NOMO-1 treated with dmso at 0.1 percent for 144 hours (cell line): Measurements from ENCODE around the gene SEC22C.
"Not testable (repeated sequence)": the region's sequence is repeated elsewhere in the genome, so short reads cannot be mapped to it uniquely, and the experiment has no call there.

Source experiments
- DNase-seq: peaks from one replicate; lab custom pipeline; 2025; ENCODE audit not compliant: unreplicated experiment; lab: John Stamatoyannopoulos, UW

SEC22C gene, protein sequence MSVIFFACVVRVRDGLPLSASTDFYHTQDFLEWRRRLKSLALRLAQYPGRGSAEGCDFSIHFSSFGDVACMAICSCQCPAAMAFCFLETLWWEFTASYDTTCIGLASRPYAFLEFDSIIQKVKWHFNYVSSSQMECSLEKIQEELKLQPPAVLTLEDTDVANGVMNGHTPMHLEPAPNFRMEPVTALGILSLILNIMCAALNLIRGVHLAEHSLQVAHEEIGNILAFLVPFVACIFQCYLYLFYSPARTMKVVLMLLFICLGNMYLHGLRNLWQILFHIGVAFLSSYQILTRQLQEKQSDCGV

DNA sequence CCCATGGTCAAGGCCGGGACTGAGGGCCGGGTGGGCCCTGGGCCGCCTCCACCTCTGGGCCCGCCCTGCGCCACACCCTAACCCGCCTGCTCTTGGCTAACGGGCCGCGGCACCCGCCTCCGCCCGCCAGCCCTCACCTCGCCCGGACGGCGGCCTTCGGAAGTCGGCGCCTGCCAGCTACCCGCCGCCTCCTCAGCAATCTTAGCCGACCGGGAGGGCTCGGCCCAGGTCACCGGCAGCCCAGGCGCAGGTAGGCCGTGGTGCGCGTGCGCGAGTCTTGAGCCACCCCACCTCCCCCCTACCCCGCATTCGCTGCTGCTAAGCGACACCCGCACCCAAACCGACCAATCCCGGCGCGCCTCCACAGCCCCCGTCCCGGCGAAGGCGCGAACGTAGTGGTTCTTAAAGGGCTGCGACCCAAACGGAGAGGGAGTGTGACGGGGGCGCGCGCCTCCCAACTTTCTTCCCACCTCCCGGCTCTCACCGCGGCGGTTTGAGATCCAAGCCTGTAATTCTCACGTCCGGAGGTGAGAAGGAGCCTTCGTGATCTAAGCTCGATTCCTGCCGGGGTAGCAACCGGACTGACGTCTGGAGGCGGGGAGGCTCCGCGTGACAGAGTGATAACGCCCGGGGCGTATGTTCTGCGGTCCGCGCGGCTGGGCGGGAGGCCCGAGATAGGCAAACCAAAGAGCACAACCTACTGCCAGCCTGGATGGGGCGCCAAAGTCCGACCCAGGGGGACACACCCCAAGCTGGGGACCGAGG lies at the start of gene SEC22C:
SEC22C (minus strand) TSS at position 259 of the 765 bp plus-strand sequence. CDS start 12,921 bp downstream, outside the sequence.
- peak; percentile 82 for DNase-seq

DNA sequence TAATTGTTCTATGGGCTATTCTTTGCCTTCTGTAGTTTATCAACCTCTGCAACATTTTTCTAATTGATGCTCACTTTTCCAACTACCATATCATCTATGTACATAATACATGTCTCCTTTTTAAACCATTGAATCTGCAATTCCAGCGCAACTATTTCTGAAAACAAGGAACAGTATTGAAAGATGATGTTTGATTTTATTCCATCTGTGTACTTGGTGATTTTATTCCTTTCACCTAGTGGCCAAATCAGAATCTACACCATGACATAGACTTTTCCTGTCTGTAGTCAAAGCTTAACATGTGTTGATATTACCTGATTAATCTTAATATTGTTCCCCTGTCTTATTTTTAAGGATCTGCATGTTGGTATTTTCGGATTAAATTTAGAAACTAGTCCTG lies 31.7 kb upstream of the SEC22C start:
- no peak for DNase-seq

DNA sequence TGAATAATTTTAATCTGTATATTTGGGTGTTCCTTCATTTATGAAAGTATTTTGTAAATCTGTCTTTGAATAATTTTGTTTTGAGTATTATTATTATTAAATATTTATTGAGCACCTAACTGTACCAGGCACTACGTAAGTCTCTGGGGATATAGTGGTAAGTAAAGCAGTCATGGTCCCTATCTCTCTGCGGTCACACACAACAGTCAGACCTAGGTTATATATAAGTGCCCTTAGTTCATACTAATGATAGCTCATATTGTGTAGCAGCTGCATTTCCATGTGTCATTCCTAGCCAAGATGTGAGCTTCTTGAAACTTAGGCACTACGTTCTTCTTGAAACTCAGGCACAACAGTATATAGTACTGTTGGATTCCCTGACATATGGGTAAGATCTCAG lies 31.2 kb upstream of the SEC22C start:
- DNase-seq: no peak

DNA sequence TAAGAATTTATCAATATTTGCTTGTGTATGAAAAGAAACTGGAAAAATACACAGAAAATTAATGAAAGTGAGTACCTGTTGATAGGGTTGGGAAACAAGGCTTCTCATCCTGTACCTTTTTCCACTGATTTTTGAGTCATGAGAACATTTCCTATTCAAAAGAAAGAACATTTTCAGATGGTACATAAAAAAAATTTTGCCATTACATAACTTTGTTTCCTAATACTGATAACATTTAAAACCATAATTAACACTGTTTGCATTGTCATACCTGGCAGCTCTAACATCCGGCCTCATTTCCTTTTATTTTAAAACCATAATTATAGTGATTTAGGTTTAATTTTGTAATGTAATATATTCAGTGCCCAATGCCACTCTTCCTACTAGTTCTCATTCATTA lies 30.4 kb upstream of the SEC22C start:
- DNase-seq: no peak

DNA sequence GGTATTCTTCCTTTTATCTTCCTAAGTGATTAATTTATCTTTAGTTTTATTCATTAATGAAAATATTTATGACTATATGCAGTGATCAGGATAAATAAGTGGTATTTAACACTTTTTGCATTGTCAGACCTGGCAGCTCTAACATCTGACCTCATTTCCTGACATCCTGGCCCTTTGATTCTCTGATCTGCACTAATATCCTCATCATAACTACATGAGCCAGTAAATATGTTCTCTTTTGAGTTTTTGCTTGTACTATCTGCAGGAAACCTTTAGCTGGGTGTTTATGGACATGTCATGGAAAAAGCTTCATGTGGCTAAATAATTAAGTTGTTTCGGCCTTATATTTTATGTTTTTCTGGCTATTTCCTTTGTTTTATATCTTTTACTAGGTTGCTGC lies 29.2 kb upstream of the SEC22C start:
- DNase-seq: no peak

DNA sequence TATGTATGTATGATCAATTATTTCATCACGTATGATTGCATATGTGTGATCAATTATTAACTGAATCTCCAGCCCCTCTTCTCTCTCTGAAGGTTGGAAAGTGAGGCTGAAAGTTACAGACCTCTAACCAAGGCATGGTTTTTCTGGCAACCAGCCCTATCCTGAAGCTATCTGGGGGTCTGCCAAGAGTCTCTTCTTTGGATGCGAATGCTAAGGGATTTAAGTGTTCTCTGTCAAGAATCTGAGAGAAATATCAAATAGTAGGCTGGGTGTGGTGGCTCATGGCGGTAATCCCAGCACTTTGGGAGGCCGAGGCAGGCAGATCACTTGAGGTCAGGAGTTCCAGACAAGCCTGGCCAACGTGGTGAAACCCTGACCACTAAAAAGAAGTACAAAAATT lies 26.8 kb upstream of the SEC22C start:
- no peak for DNase-seq

DNA sequence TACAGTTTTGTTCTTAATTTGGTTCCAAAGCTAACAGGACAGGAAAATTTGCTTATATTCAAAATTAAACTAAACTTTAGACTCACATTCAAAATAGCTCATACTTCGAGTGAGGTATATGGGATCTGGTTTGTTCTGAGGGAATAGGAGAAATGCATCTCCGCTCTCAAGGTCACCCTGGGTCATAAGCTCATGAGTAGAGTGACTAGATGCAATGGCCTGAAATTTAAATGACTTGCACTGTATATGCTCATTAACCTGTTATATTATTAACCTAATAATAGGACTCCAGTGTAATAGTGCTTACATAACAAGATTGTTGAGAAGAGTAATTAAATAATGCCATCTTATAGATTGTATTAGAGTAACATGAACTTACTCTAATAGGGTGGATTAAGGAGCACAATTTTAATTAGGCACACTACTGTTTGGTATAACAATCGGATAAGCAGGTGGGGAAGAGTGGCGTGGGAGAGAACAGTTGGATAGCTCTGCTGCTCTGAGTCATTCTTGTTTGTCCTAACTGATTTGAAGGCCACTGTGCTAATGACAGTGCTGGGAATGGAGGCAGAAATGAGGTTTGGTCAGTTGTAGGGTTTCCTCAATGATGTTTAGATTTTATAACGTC lies 23.9 kb upstream of the SEC22C start:
- DNase-seq: no peak

DNA sequence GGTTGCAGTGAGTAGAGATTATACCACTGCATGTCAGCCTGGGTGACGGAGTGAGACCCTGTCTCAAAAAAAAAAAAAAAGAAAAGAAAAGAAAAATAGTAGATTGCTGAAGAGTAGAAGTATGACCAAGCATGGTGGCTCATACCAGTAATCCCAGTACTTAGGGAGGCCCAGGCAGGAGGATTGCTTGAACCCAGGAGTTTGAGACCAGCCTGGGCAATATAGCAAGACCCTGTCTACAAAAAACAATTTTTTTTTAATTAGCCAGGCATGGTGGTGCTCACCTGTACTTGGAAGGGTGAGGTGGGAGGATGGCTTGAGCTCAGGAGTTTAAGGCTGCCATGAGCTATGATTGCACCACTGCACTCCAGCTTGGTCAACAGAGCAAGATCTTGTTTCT lies 21.2 kb upstream of the SEC22C start:
- no peak for DNase-seq

DNA sequence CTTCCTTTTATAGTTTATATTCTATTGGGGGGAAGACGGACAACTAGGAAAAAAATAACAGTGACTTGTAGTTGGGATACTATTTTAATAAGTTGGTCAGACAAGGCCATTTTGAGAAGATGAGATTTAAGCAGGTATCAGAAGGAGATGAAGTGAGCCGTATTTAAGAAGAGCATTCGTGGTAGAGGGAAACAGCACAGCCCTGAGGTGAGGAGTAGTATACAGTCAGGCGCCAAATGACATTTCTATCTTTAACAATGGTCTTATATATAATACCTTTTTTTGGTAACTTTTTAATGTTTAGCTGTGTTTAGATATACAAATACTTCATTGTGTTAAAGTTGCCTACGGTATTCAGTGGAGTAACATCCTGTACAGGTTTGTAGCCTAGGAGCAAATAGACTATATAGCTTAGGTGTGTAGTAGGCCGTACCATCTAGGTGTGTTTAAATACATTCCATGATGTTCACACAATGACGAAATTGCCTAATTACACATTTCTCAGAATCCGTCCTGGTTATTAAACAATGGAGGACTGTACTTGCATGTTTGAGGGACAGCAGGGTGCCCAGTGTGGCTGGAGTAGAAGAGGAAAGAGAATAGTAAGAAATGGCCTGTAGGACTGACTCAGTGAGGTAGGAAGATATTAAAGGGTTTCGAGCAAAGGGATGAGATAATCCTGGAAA lies 20.3 kb upstream of the SEC22C start:
- no peak for DNase-seq

DNA sequence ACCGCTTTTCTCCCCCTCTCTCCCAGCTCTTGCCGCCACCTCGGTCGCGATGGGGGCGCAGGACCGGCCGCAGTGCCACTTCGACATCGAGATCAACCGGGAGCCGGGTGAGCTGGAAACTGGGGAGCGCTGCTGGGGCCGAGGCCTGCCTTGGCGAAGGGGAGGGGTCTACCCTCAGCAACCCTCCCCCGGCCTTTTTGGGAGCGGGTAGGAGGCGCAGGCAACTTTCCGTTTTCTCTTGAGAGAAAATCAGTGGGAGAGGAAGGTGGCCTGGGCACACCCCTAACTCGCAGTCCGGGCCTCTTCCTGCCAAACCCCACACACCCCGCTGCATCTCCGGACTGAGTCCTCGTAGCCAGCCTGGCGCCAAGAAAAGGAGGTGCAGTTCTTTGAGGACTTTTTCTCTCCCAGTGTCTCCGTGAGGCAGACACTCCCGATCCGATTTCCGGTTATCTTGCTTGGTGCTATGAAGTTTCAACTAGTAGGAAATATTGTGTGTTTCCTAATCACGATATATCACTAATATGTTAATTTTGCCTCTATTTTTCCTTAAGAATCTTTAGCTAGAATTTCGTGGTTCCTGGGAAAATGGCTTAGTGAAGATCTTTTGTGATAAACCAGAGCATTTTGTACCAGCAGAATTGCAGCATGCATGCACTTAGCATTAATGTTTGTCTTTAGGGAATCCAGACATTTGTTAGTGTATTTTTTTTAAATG lies 19.4 kb upstream of the SEC22C start:
- peak; percentile 70 for DNase-seq

DNA sequence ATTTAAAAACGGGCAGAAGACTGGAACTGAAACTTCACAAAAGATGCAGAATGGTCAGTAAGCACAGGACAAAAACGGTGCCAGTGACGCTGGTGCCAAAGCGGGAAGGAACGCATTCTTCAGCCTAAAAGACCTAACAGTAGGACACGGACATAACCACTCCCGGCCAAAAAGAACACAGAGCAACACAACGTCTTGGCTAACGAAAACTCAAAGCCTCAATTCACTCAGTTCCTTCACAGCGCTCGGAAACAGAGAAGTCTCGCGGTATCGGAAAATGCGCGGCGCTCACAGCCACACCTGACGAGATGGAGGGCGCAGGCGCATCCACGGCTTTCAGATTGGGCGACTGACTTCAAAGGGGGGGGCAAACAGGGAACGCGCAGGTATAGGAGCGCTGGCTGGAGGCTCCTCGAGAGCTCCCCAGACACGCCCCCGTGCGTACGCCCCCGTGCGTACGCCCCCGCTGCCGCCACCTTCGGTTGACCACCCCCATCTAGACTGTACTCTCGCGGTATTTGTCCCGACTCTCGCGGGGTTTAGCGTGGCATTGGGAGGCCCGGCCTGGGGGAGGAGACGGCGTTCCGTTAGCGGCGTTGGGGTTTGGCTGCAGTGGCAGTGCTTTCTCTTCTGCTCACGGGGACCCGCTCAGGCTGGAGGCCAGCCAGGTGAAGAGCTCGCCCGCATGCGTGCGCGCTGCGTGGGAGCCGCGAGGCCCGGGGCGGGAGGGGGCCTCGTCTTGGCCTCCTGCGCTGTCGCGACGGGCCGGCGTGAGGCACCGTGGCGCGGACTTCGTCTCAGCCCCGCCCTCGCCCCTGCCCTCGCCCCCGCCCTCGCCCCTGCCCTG lies 18.6 kb upstream of the SEC22C start, which contains the start of gene NKTR:
NKTR (plus strand) TSS at position 576 of the 847 bp plus-strand sequence. CDS start 321 bp downstream, outside the sequence.
- DNase-seq: peak; percentile 96

DNA sequence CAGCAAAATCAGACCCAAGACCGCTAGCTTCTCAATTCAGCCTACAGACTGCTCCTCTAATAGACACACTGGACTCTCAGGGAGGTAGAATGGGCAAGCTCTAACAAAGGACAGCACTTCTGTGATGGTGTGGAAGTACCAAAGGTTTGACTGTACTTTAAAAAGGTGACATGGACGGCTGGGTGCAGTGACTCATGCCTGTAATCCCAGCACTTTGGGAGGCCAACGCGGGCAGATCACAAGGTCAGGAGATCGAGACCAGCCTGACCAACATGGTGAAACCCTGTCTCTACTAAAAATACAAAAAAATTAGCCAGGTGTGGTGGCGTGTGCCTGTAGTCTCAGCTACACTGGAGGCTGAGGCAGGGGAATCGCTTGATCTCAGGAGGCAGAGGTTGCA lies 15.3 kb upstream of the SEC22C start:
- DNase-seq: not testable (repeated sequence)

DNA sequence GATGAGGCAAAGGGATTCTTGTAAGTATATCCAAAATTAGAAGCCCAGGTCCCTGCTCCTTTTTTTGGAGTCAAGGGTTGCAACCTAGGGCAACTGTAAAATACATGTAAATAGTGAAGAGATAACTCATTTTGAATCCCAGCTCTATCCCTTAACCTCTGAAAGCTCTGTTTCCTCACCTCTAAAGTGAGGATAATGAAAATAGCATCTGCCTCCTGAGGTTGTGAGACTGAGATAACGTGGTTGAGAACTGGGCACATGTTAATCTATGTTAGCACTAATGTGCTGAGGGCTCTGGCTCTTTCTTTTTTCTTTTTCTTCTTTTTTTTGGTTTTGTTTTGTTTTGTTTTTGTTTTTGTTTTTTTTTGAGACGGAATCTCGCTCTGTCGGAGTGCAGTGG lies 13.9 kb upstream of the SEC22C start:
- DNase-seq: no peak

DNA sequence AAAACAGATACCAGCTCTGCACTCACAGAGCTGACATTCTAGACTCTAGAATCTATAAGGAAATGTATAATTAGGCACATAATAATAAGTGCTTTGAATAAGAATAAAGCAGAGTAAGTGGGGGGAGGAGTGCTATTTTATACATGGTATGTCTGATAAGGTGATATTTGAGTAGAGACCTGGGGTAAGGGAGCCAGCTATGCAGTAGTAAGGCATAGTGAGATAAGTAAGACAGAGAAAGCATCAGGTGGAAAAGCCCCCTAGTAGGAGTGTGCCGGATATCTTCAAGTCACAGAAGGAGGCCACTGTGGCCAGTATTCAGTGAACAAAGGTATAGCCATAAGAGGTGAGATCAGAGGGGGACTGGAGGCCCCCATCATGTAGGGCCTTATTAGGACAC lies 11.9 kb upstream of the SEC22C start:
- no peak for DNase-seq

DNA sequence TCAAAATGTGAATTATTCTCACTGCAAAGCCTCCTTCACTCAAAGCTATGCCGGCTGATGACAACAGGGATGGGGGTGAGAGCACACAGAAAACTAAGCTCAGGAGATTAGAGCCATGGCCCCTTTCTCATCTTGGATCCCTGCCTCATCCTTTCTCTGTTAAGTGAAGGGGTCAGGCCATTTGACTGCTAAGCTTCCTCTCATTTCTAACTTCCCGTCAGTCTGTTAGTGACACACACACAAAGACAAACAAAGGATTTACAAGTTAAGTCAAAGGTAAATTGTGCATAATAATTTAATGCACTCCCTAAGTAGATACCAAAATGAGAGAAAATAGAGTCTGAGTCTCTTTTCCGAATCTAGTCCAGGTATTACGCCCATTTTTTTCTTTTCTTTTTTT lies 10.0 kb upstream of the SEC22C start:
- DNase-seq: no peak

DNA sequence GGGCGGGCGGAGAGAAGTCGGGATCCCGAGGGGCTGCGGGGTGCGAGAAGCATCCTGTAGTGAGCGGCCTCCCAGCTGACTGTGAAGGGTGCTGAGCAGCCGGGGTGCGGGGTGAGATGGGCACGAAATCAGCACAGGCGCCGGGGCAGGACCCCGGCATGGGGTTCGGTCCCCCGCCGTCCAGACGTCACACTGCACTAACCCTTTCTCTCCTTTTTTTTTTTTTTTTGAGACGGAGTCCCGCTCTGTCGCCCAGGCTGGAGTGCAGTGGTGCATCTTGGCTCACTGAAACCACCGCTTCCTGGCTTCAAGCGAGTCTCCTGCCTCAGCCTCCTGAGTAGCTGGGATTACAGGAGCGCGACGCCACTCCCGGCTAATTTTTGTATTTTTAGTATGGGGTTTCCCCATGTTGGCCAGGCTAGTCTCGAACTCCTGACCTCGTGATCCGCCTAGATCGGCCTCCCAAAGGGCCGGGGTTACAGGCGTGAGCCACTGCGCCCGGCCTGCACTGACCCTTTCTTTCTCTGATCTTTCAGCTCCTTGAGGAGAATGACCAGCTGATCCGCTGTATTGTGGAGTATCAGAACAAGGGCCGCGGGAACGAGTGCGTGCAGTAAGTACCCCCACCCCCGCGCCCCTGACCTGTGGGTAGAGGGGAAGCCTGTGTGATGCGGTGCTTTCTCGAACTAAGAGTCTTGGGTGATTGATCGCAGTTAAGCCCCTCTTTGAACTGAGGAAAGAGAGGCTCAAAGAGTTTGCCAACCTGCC lies 9.4 kb upstream of the SEC22C start:
- no peak for DNase-seq

DNA sequence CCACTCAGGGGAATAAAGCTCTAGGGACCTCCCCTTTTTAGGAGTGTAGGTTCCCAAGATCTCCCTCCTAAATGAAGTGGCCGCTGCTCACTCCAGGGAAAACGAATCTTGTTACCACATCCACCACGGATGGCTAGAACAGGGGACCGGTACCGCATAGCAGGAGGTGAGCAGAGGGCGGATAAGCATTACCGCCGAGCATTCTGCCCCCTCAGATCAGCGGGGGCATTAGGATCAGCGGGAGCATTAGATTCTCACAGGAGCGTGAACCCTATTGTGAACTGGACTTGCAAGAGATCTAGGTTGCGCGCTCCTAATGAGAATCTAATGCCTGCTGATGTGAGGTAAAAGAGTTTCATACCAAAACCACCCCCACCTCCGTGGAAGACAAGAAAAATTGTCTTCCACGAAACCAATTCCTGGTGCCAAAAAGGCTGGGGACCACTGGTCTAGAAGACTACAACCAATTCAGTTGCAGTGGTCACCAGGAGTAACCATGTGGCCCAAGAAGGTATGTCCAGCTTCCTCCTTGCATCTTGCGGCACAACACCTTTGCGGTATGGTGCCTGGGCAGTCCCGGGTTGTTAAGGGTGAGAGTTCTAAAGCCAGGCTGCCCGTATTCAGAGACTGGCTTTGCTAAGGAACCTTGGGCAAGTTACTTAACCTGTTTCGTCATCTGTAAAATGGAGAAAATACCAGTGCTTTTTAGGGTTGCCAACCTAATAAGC lies 7.8 kb upstream of the SEC22C start:
- no peak for DNase-seq

DNA sequence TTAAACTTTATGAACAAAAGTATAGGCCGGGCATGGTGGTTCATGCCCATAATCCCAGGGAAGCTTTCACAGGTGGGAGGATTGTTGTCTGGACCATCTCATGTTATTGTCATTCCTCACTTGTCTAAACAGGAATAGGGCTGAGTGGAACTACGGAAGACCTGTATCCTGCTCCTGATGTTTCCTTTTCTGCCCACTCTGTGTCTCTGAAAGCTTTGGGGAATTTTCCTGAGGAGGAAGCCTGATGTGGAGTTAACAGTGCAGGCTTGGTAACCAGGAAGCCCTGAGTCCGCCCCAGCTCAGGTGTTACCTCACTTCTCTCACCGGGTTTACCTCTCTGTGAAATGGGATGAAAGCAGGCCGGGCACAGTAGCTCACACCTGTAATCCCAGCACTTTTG lies 6.9 kb upstream of the SEC22C start:
- DNase-seq: no peak
